Choroid plexus epithelial cell (primary cell): ENCODE measurements around the gene ATP5PB.
A peak's percentile ranks its signal among the peaks of the same experiment; 100 is the strongest.

ENCODE experiments used
- DNase-seq: peaks from one replicate; pipeline ENCODE4 v3.0.0-alpha.2; 2010; ENCODE audit warnings: low read depth
- H3K4me3 ChIP-seq: 2 replicates; pipeline ENCODE4 v1.5.1; 2011; ENCODE audit warnings: low read depth, mild to moderate bottlenecking, control low read depth, low read length, moderate library complexity
- TF ChIP-seq, protein P1 (sequence below): conservative IDR thresholded peaks from 2 replicates; pipeline ENCODE4 v1.5.1; 2011; ENCODE audit warnings: low read depth, mild to moderate bottlenecking, control low read depth, inconsistent platforms, low read length, moderate library complexity

The ATP5PB gene

DNA sequence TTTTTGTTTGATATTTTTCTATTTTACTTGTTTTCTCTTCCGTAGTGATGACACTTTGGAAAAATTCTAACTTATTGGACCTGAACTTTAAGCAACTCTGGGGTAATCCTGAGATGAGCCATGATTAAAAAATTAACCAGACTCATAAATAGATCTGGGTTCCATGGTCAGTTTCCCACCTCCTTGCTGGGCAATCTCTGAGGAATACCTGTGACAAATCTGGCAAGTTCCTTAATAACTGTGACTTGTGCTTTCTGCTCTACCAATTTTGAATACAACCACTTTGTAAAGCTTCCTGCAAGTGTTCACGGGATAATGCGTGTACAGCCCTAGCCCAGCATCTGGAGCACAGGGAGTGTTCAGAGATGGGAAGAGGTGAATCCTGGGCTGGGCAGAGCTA, 25.0 kb upstream of the ATP5PB start:
- DNase-seq: no peak
- H3K4me3 ChIP-seq: no peak overlapping the region
- TF ChIP-seq, protein P1, sequence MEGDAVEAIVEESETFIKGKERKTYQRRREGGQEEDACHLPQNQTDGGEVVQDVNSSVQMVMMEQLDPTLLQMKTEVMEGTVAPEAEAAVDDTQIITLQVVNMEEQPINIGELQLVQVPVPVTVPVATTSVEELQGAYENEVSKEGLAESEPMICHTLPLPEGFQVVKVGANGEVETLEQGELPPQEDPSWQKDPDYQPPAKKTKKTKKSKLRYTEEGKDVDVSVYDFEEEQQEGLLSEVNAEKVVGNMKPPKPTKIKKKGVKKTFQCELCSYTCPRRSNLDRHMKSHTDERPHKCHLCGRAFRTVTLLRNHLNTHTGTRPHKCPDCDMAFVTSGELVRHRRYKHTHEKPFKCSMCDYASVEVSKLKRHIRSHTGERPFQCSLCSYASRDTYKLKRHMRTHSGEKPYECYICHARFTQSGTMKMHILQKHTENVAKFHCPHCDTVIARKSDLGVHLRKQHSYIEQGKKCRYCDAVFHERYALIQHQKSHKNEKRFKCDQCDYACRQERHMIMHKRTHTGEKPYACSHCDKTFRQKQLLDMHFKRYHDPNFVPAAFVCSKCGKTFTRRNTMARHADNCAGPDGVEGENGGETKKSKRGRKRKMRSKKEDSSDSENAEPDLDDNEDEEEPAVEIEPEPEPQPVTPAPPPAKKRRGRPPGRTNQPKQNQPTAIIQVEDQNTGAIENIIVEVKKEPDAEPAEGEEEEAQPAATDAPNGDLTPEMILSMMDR: no peak

DNA sequence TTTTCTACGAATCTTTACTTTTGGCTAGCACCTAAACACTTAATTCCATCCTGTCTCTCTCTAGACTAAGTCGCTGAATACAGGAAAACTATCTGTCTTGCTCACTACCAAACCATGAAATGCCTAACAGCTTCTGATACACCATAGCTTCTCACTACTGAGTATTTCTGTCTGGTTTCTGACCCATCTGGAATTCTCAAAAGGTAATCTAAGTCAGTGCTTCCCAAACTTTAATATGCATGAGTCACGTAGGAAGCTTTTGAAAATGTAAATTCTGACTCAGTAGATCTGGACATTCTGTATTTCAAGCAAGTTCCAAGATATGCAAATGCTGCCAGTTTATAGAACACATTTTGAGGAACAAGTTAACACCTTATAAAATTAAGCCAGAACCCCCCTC, 12.5 kb upstream of the ATP5PB start:
- TF ChIP-seq, protein P1: no peak
- H3K4me3 ChIP-seq: no peak overlapping the region
- no peak for DNase-seq

GRCh38 chr1:111439461-111440351, 9.6 kb upstream of the ATP5PB start:
- H3K4me3 ChIP-seq: no peak overlapping the region
- TF ChIP-seq, protein P1: no peak
- no peak for DNase-seq

DNA sequence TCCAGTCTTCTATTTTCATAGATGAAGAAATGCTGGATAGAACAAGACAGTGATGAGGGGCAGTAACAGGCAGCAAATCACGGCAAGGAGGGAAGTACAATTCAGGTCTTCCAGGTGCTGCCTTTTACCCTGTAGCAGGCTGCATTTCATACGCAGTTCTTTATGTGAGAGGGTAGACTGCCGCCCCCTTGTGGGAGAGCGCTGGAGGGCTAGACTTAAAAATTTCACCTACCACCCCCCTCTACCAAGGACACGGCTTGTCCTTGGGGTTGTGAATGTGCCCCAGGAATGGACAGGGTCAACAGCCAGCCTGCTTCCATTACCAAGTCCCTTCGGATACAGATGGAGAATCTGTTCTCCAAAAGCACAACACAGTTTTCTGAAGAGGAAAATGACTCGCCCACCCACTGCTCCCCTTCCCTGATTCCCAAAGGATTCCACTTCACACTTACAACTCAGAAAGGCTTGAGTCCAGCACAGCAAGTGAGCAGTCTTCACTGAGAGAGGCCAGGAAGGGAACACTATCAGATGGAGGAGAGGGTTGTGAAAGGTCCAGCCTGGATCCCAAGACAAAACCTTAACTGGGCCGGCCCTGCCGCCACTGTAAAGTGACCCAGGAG, 7.6 kb upstream of the ATP5PB start:
- peak; percentile 59 for DNase-seq
- TF ChIP-seq, protein P1: peak; percentile 78
- H3K4me3 ChIP-seq: no peak overlapping the region

- TF ChIP-seq, protein P1: no peak
- no peak for DNase-seq
- no peak overlapping the region for H3K4me3 ChIP-seq
Observed at GRCh38 chr1:111442457-111442856, 6.8 kb upstream of the ATP5PB start.

DNA sequence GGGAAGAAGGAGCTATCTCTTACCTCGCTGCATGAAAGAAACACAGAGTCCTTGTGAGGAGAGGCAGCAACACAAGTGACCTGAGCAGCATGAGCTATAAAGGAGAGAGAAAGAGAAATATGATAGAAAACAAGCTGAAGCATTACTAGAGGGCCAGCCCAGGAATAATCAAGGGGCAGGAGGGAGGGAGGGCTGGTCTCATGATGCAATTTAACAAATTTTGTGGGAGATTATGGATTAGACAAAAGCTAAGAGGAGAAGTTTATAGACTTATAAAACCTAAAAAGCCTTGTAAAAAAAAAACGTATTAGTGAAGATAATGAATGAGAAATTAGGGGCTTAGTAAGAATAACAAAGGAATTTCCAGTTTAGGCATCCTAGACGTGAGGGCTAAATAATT, 5.2 kb upstream of the ATP5PB start:
- no peak overlapping the region for H3K4me3 ChIP-seq
- DNase-seq: no peak
- TF ChIP-seq, protein P1: no peak
